Keratinocyte (primary cell): Measurements from ENCODE around the gene MBLAC1. TPM values are rescaled to one million over a fixed set of nuclear protein-coding genes. Genes with fewer than 3 reads are reported as not detected.

Experiments
- DNase-seq: peaks from one replicate; pipeline ENCODE4 v3.0.0-alpha.2; 2011; ENCODE audit warnings: low read depth, missing footprints, low spot score
- FAIRE-seq: peaks from 2 replicates; lab custom pipeline; 2011; peaks lifted over from hg19 to GRCh38; lab: Jason Lieb, UNC
- H2AFZ ChIP-seq: 2 replicates; pipeline ENCODE4 v1.6.0; 2012; ENCODE audit warnings: low read length, control low read depth, inconsistent platforms; ENCODE audit not compliant: control insufficient read depth
- H3K27ac ChIP-seq: 2 replicates; pipeline ENCODE4 v1.5.1; 2011; ENCODE audit warnings: low read length; ENCODE audit not compliant: control insufficient read depth, insufficient read depth
- H3K27me3 ChIP-seq: 3 replicates; pipeline ENCODE4 v1.6.0; 2011; ENCODE audit warnings: low read length; ENCODE audit not compliant: control insufficient read depth, insufficient read depth; ENCODE audit errors: extremely low read depth
- H3K36me3 ChIP-seq, 2 experiments: 2 replicates in 1 of 2; 3 replicates in 1 of 2; pipeline ENCODE4 v1.5.1; 2011; ENCODE audit warnings: low read length in 2 of 2, mild to moderate bottlenecking in 1 of 2; ENCODE audit not compliant: control insufficient read depth in 2 of 2, insufficient read depth in 2 of 2; ENCODE audit errors: extremely low read depth in 1 of 2
- H3K4me1 ChIP-seq: 3 replicates; pipeline ENCODE4 v1.5.1; 2011; ENCODE audit warnings: low read length; ENCODE audit not compliant: control insufficient read depth, insufficient read depth; ENCODE audit errors: extremely low read depth
- H3K4me2 ChIP-seq: 3 replicates; pipeline ENCODE4 v1.6.0; 2011; ENCODE audit warnings: low read depth, low read length; ENCODE audit not compliant: control insufficient read depth, insufficient read depth; ENCODE audit errors: extremely low read depth
- H3K4me3 ChIP-seq, 3 experiments: fragments of 200-600 bp in 1 of 3; sonication (generic) in 1 of 3; 2 replicates in 2 of 3; 3 replicates in 1 of 3; pipeline ENCODE4 v1.5.1; 2011 to 2016; ENCODE audit warnings: low read length in 3 of 3, mild to moderate bottlenecking in 3 of 3, control low read depth in 2 of 3, inconsistent platforms in 1 of 3, low read depth in 1 of 3, mixed read lengths in 1 of 3, mixed run types in 1 of 3, moderate library complexity in 1 of 3; ENCODE audit not compliant: control insufficient read depth in 2 of 3, insufficient read depth in 2 of 3; ENCODE audit errors: extremely low read depth in 1 of 3
- H3K79me2 ChIP-seq: 2 replicates; pipeline ENCODE4 v1.6.0; 2012; ENCODE audit warnings: low read length; ENCODE audit not compliant: control insufficient read depth, insufficient read depth
- H3K9ac ChIP-seq: 3 replicates; pipeline ENCODE4 v1.6.0; 2011; ENCODE audit warnings: low read length; ENCODE audit not compliant: control insufficient read depth, insufficient read depth; ENCODE audit errors: extremely low read depth
- H3K9me1 ChIP-seq: 3 replicates; pipeline ENCODE4 v1.6.0; 2011; ENCODE audit warnings: low read length; ENCODE audit not compliant: control insufficient read depth, insufficient read depth; ENCODE audit errors: extremely low read depth
- H3K9me3 ChIP-seq: 2 replicates; pipeline ENCODE4 v1.5.1; 2012; ENCODE audit warnings: low read depth, low read length; ENCODE audit not compliant: control insufficient read depth
- H4K20me1 ChIP-seq: 3 replicates; pipeline ENCODE4 v1.6.0; 2011; ENCODE audit warnings: low read length; ENCODE audit not compliant: control insufficient read depth, insufficient read depth; ENCODE audit errors: extremely low read depth
- CTCF ChIP-seq, 3 experiments: IDR thresholded peaks in 1 of 3; conservative IDR thresholded peaks in 1 of 3; optimal IDR thresholded peaks in 1 of 3; 2 replicates in 2 of 3; 3 replicates in 1 of 3; pipeline versions ENCODE3 to v1.5.1; 2011; ENCODE audit warnings: low read length in 3 of 3, mild to moderate bottlenecking in 3 of 3, moderate library complexity in 2 of 3, control low read depth in 1 of 3, inconsistent platforms in 1 of 3; ENCODE audit not compliant: insufficient read depth in 2 of 3; ENCODE audit errors: extremely low read depth in 1 of 3
- EZH2 ChIP-seq: IDR thresholded peaks from one replicate; pipeline ENCODE4 v1.6.1; 2012; ENCODE audit warnings: inconsistent platforms, mild to moderate bottlenecking, low read length, moderate library complexity
- dilution Hi-C: fragments of 300-500 bp; cut with MboI; formaldehyde crosslinking; loops from one replicate; pipeline ENCODE4 v1.7.0; 2020; ENCODE audit warnings: low sequenced_read_pairs; ENCODE audit not compliant: extremely low pct_ligation_motif_present
- polyA plus RNA-seq, 5 experiments: library from polyadenylated mRNA; depleted of rRNA in 3 of 5; stranded (reverse) in 3 of 5; stranded (forward) in 1 of 5; unstranded in 1 of 5; fragments of >200 nt; gene quantifications; 1 replicate in 1 of 5; 2 replicates in 3 of 5; 3 replicates in 1 of 5; pipeline versions ENCODE4 v1.2.1 to v1.2.3, GENCODE V29; 2011 to 2012; ENCODE audit warnings: missing spikeins in 2 of 5, low read depth in 1 of 5, low replicate concordance in 1 of 5

The MBLAC1 gene
- polyA plus RNA-seq, 1 donor (not counting 4 experiments of a cell fraction or from before 2014, with no cell fraction given) = 0.21 TPM

DNA sequence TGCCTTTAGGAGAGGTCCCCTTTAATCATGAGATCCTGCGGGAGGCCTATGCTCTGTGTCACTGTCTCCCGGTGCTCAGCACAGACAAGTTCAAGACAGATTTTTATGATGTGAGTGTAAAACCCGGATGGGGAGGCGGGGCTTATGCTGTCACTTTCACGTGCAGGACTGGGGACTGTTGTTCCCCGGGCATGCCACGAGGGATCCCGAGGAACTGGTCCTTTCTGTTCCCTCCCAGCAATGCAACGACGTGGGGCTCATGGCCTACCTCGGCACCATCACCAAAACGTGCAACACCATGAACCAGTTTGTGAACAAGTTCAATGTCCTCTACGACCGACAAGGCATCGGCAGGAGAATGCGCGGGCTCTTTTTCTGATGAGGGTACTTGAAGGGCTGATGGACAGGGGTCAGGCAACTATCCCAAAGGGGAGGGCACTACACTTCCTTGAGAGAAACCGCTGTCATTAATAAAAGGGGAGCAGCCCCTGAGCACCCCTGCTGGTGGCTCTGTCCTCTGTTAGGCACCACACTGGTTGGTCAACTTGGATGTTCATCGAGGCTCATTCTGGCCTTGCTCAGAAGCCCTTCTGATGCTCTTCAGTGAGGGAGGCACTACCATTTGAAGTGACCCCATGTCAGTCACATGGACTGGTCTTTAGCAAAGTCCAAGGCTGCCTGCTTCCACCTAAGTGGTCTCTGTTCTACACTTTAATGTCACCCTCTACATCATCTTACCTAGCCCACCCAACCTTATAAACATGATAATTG, 35.2 kb upstream of the MBLAC1 start:
- Histone ChIP-seq H3K27ac (no peak overlapping the region), H3K9me3 (no peaks in the 10 kb centered on the region), H3K79me2 (peaks cover 19% of the 10 kb centered on the region), H3K4me2 (no peak overlapping the region), H3K9ac (no peak overlapping the region), H4K20me1 (no peaks in the 10 kb centered on the region), H3K4me1 (peaks cover 27% of the 10 kb centered on the region), H3K36me3 (peaks cover 37 to 50% of the 10 kb centered on the region in 2 experiments), H2AFZ (no peak overlapping the region), H3K9me1 (no peaks in the 10 kb centered on the region), H3K27me3 (no peaks in the 10 kb centered on the region), H3K4me3 (no peak overlapping the region)
- FAIRE-seq (no peak), DNase-seq (no peak)
- dilution Hi-C loops = no loop called here
- no peak for TF ChIP-seq EZH2
- TF ChIP-seq CTCF (optimal IDR thresholded peaks at IDR 0.05 in 1 of 3, IDR thresholded peaks at IDR 0.05 in 1 of 3, conservative IDR thresholded peaks at IDR 0.05 in 1 of 3; ENCODE audit: extremely low read depth in 1 of 3, insufficient read depth in 2 of 3, low read length in 3 of 3) = no peak

DNA sequence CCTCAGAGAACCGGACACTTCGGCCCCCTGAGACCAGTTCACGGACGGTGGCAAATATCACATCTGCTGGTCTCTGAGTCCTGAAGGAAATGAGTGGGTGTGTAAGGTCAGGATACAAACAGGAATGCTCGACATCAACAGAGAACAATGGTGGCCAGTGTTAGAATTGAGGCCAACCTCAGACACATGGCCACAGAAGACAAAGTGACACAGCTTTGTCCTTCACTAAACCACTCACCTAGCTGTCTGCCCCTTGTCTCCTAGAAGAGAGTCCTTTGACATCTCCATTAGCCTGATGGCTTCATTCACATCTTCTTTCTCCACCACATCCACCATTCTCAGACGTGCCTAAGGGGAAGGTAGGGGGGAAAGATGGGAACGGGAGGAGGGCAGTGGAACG, 33.7 kb upstream of the MBLAC1 start:
- Histone ChIP-seq H3K9me1 (no peaks in the 10 kb centered on the region), H3K4me1 (peaks cover 12% of the 10 kb centered on the region), H3K27me3 (no peaks in the 10 kb centered on the region), H3K79me2 (peaks cover 24% of the 10 kb centered on the region), H3K36me3 (peaks cover 48 to 62% of the 10 kb centered on the region in 2 experiments), H3K4me2 (no peak overlapping the region), H3K9ac (no peak overlapping the region), H3K4me3 (no peak overlapping the region), H4K20me1 (peaks cover 6% of the 10 kb centered on the region), H2AFZ (no peak overlapping the region), H3K9me3 (no peaks in the 10 kb centered on the region), H3K27ac (no peak overlapping the region)
- dilution Hi-C loops = no loop called here
- FAIRE-seq = no peak
- no peak for TF ChIP-seq CTCF (optimal IDR thresholded peaks at IDR 0.05 in 1 of 3, IDR thresholded peaks at IDR 0.05 in 1 of 3, conservative IDR thresholded peaks at IDR 0.05 in 1 of 3; ENCODE audit: extremely low read depth in 1 of 3, insufficient read depth in 2 of 3, low read length in 3 of 3)
- TF ChIP-seq EZH2 = no peak
- no peak for DNase-seq
